AG04450 (cell line): ENCODE measurements around the gene CHRNA10. TPM values are rescaled to one million over a fixed set of nuclear protein-coding genes. Genes with fewer than 3 reads are reported as not detected.

Experiments used
- CTCF ChIA-PET: fragments of 300-600, 350-600 bp; formaldehyde crosslinking; extraction: SDS; loops from one replicate; lab custom pipeline; 2022; ENCODE audit warnings: antibody characterized with exemption, inconsistent platforms; lab: Charles Lee
- POLR2A ChIA-PET: fragments of 350-600 bp; formaldehyde crosslinking; extraction: SDS; loops from one replicate; lab custom pipeline; 2021; ENCODE audit warnings: antibody characterized with exemption, inconsistent platforms; lab: Yijun Ruan, JAX
- DNase-seq: peaks from one replicate; pipeline ENCODE4 v3.0.0-alpha.2; 2011; ENCODE audit warnings: low read depth, low spot score
- H3K27ac ChIP-seq: one replicate; pipeline ENCODE4 v1.5.1; 2012; ENCODE audit warnings: low read depth, low read length, control low read depth
- H3K27me3 ChIP-seq: one replicate; pipeline ENCODE4 v1.6.0; 2012; ENCODE audit warnings: low read length; ENCODE audit not compliant: control insufficient read depth, insufficient read depth
- H3K4me3 ChIP-seq: 2 replicates; pipeline ENCODE4 v1.5.1; 2011; ENCODE audit warnings: mild to moderate bottlenecking, low read depth, low read length, control low read depth
- H3K9me3 ChIP-seq: 2 replicates; pipeline ENCODE4 v1.5.1; 2012; ENCODE audit warnings: low read length; ENCODE audit not compliant: control insufficient read depth, insufficient read depth
- polyA plus RNA-seq: library from polyadenylated mRNA; depleted of rRNA; stranded (reverse); fragments of >200 nt; gene quantifications from 2 replicates; pipeline ENCODE4 v1.2.3, GENCODE V29; 2011
- TF ChIP-seq, protein P1 (sequence below): IDR thresholded peaks from 2 replicates; pipeline ENCODE4 v1.5.1; 2011; ENCODE audit warnings: low read depth, low read length, control low read depth, inconsistent platforms

CHRNA10 gene
- polyA plus RNA-seq, 1 experiment: 0.25 TPM

DNA sequence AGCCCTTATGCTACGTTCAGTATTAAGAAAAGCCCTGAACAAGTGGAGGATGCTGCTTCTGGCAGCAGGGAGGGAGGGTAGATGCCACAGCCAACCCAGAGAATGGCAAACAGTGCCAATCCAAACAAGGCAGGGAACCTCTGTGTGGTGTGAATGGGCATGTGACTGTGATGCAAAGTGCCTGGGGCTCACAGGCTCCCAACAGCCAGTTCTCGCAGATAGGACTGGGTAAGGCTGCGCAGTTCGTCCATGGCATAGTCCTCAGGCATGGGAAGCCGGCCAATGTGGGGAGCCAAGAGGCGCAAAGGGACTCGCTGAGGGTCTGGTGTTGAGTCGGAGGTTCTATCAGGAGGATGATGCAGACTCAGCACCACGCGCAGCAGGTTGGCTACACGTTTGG lies 4.8 kb upstream of the CHRNA10 start:
- Histone ChIP-seq H3K9me3 (no peaks in the 10 kb centered on the region), H3K27ac (no peak overlapping the region), H3K27me3 (no peaks in the 10 kb centered on the region), H3K4me3 (no peak overlapping the region)
- no peak for DNase-seq
- CTCF ChIA-PET: no interaction called here
- POLR2A ChIA-PET: no interaction called here
- TF ChIP-seq, protein P1, sequence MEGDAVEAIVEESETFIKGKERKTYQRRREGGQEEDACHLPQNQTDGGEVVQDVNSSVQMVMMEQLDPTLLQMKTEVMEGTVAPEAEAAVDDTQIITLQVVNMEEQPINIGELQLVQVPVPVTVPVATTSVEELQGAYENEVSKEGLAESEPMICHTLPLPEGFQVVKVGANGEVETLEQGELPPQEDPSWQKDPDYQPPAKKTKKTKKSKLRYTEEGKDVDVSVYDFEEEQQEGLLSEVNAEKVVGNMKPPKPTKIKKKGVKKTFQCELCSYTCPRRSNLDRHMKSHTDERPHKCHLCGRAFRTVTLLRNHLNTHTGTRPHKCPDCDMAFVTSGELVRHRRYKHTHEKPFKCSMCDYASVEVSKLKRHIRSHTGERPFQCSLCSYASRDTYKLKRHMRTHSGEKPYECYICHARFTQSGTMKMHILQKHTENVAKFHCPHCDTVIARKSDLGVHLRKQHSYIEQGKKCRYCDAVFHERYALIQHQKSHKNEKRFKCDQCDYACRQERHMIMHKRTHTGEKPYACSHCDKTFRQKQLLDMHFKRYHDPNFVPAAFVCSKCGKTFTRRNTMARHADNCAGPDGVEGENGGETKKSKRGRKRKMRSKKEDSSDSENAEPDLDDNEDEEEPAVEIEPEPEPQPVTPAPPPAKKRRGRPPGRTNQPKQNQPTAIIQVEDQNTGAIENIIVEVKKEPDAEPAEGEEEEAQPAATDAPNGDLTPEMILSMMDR: no peak

DNA sequence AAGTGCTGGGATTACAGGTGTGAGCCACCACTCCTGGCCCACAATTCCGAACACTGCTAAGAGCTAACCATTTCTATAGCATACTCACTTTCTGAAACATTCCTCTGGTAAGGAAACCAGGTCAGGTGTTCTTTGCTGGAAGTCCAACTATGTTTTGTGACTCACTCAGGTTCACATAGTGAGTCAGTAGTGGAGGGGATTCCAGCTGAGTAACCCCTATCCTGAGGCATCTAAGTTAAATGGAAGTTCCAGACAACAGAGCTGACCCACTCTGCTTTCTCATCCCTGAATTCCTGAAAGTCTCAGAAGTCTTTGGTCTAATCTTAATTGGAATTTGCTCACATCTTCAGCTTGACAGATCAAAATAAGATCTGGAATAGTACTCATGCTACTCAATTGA lies 3.0 kb upstream of the CHRNA10 start:
- Histone ChIP-seq H3K4me3 (no peak overlapping the region), H3K9me3 (no peaks in the 10 kb centered on the region), H3K27ac (no peak overlapping the region), H3K27me3 (no peaks in the 10 kb centered on the region)
- TF ChIP-seq, protein P1: no peak
- DNase-seq: peak; percentile 16
- POLR2A ChIA-PET: no interaction called here
- CTCF ChIA-PET: interaction anchor here (0.6 to 1.2 kb wide), 2 partner anchors 84 to 167 kb away, joined by 3 to 4 read pairs; no protein-coding TSS in a partner anchor

DNA sequence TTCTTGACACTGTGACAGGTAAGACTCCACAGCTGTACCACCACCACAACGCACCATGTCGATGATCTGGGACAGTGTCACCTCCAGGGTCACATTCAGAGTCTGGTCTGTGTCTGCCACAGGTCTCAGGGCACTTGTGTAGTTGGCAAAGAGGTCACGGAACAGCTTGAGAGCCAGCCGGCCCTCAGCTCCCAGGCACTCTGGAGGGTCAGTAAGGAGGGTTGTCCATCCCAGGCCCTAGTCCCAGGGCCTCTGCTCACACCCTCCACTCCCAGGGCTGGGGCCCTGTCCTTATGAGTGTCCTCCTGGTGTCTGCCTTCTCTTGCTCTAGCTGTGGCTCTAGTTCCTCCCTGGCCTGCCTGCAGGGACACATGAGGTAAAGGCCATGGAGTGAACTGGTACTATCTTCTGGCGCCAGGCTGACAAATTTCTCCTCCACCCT lies 1.4 kb downstream of the CHRNA10 start:
- no peaks in the 10 kb centered on the region; the same call in 1 of the 2 replicates for H3K9me3 ChIP-seq
- ChIA-PET POLR2A (interaction anchor here (0.6 kb wide), 1 partner anchor 27 kb away, joined by 3 read pairs; no protein-coding TSS in a partner anchor), CTCF (no interaction called here)
- no peak overlapping the region for H3K27ac ChIP-seq
- H3K4me3 ChIP-seq: no peak overlapping the region
- TF ChIP-seq, protein P1: no peak
- no peak for DNase-seq
- H3K27me3 ChIP-seq: no peaks in the 10 kb centered on the region

DNA sequence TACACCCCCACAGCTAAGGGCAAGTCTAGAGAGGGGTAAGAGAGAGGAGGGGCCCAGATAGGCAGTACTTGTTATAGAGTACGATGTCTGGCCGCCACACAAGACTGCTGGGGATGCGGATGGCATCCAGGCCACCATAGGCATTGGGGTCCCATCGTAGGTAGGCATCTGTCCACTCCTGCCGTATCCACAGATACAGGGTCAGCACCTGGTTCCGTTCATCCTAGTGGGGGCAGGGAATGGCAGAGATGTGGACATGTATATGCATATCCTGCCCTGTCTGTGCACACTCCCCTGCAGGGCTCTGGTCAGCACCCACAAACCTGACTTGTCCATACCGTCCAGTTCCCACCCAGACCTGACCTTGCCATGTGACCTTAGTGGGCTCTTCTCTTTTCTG lies 2.1 kb downstream of the CHRNA10 start:
- H3K27ac ChIP-seq: no peak overlapping the region
- ChIA-PET POLR2A (no interaction called here), CTCF (no interaction called here)
- no peak for DNase-seq
- H3K4me3 ChIP-seq: no peak overlapping the region
- TF ChIP-seq, protein P1: no peak
- no peaks in the 10 kb centered on the region for H3K27me3 ChIP-seq
- H3K9me3 ChIP-seq: no peaks in the 10 kb centered on the region; the same call in 1 of the 2 replicates

DNA sequence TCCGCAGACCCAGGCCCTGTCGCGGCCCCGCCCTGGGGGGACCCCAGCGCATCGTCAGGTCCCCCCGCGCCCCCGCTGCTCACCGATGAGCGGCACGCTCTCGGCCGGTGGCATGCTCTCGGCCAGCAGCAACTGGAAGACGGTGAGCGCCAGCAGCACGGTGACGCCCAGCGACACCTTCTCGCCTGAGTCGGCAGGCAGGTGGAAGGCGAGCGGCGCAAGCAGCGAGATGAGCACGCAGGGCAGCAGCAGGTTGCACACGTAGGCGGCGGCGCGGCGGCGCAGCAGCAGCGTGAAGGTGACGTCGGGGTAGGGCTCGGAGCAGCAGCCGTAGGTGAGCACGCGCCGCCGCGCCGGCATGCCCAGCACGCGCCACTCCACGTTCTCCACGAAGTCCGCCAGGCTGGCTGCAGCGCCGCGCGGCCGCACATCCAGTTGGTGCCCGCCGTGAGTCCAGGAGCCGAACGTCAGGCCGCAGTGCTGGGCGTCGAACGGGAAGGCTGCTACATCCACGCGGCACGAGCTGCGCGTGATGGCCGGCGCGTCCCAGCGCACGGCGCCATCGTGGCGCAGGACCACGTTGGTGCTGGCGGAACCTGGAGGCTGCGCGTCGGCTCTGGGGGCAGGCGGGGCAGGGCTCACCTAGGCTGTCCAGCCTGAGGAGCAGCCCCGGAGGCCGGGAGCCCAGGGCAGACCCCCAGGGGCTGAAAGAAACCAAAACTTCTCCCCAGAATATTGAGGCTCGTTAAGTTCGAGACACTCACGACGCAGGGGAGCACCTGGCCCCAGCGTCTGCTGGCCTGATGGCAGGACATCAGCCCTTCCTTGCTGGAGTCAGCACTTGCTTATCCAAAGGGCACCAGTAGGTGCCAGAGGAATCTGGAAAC lies 3.8 kb downstream of the CHRNA10 start:
- no peaks in the 10 kb centered on the region for H3K27me3 ChIP-seq
- TF ChIP-seq, protein P1: no peak
- H3K9me3 ChIP-seq: no peaks in the 10 kb centered on the region; the same call in 1 of the 2 replicates
- no peak overlapping the region for H3K27ac ChIP-seq
- CTCF ChIA-PET: no interaction called here
- POLR2A ChIA-PET: no interaction called here
- H3K4me3 ChIP-seq: no peak overlapping the region
- no peak for DNase-seq
